Uterus (tissue), 2 donors: Measurements from ENCODE around the gene USP37.

ENCODE experiments used
- POLR2A ChIP-seq, 2 donors: fragments of 450-650 bp; IDR thresholded peaks; one replicate each; pipeline ENCODE4 v1.6.1; 2016; ENCODE audit warnings: antibody characterized with exemption in 2 of 2, mild to moderate bottlenecking in 1 of 2, moderate library complexity in 1 of 2
- TF ChIP-seq, protein P1 (sequence below), 4 experiments: fragments of 200-600 bp in 2 of 4; fragments of 450-650 bp in 2 of 4; sonication (generic) in 2 of 4; IDR thresholded peaks; one replicate each; pipeline ENCODE4 v1.5.1; 2016 to 2019; ENCODE audit warnings: antibody characterized with exemption in 4 of 4, mild to moderate bottlenecking in 2 of 4, moderate library complexity in 1 of 4

DNA sequence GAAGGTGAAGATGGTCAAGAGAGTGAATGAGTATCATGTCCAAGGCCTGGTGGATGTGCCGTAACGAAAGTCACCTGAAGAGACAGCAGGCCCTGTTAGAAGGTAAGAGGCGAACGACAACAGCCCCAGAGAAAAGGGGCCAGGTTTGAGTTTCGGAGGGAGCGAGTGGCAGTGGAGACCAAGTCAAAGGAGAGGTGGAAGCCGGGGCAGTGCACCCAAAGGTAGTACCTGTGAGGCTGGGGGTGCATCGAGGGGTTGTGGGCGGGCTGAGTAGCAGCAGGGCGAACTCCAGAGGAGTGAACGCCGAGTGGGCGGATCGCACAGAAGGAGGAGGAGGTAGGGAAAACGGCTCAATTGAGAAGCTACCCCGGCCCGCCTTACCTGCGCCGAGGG, 358 bp downstream of the USP37 start:
- TF ChIP-seq, protein P1, sequence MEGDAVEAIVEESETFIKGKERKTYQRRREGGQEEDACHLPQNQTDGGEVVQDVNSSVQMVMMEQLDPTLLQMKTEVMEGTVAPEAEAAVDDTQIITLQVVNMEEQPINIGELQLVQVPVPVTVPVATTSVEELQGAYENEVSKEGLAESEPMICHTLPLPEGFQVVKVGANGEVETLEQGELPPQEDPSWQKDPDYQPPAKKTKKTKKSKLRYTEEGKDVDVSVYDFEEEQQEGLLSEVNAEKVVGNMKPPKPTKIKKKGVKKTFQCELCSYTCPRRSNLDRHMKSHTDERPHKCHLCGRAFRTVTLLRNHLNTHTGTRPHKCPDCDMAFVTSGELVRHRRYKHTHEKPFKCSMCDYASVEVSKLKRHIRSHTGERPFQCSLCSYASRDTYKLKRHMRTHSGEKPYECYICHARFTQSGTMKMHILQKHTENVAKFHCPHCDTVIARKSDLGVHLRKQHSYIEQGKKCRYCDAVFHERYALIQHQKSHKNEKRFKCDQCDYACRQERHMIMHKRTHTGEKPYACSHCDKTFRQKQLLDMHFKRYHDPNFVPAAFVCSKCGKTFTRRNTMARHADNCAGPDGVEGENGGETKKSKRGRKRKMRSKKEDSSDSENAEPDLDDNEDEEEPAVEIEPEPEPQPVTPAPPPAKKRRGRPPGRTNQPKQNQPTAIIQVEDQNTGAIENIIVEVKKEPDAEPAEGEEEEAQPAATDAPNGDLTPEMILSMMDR (IDR thresholded peaks at IDR 0.05): no peak
- no peak for TF ChIP-seq POLR2A (IDR thresholded peaks at IDR 0.05)
